HG03521 (cell line): ENCODE data around the gene SPTBN5.

Source experiments
- ATAC-seq: cut with Tn5 transposase; IDR thresholded peaks from one replicate; pipeline ENCODE4 v1.9.1; 2021; ENCODE audit warnings: mild to moderate bottlenecking, moderate library complexity; ENCODE audit not compliant: unreplicated experiment

SPTBN5 gene

DNA sequence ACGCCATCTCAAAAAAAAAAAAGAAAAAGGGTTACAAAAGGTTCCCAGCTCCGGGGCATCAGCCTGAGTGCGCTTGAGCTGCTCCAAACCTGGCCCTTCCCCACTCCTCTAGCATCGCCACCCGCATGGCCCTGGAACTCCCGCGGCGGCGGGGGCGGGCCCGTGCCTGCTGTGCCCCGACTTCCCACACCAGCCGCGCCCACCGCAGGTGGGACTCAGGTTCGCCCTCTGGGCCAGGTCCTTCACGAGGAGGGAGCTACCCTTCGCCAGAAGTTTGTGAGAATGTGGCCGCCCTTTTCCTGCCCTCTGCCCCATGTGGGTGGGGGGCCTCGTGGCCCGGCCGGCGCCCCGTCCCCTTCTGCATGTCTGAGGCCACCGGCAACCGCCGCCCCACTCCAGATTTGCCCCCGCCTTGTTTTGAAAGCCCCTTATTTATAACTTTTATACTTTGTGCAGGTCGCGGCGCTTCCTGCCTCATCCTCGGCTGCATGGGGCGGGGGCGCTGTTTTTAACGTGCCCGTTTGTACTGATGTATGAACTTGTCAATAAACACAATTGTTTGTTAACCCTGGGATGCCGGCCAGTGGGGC, 66.5 kb downstream of the SPTBN5 start:
- ATAC-seq, result peak; percentile 11

- no peak for ATAC-seq
Measured at GRCh38 chr15:41825572-41826535, 68.0 kb downstream of the SPTBN5 start.

GRCh38 chr15:41825145-41825544, 68.7 kb downstream of the SPTBN5 start:
- no peak for ATAC-seq

- no peak for ATAC-seq
Measured at GRCh38 chr15:41824062-41824745, 69.6 kb downstream of the SPTBN5 start.

DNA sequence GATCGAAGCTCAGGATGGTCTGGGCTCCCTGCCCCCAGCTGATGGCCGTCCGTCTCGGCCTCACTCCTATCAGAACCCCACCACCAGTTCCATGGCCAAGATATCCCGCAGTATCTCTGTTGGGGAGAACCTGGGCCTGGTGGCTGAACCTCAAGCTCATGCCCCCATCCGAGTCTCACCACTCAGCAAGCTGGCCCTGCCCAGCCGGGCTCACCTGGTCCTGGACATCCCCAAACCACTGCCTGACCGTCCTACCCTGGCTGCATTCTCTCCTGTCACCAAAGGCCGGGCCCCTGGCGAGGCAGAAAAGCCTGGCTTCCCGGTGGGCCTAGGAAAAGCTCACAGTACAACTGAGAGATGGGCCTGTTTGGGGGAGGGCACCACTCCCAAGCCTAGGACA, 70.4 kb downstream of the SPTBN5 start:
- ATAC-seq, result no peak

GRCh38 chr15:41822957-41823356, 70.9 kb downstream of the SPTBN5 start:
- no peak for ATAC-seq

- ATAC-seq, result no peak
Measured at GRCh38 chr15:41822471-41822870, 71.4 kb downstream of the SPTBN5 start.

DNA sequence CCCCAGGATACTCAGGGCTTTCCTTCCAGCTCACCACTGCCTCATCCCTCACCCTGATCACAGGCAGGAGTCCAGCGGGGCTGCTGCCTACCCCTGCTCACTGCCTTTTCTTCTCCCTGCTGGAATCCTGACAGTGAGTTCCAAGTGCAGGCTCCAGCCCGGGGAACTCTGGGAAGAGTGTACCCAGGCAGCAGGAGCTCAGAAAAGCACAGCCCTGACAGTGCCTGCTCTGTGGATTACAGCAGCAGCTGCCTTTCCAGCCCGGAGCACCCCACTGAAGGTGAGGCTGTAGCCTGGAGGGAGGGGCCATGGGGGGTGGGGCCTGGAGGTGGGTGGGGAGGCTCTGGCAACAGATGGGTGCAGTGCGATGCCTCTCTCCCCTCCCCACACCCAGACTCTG, 72.0 kb downstream of the SPTBN5 start:
- no peak for ATAC-seq

DNA sequence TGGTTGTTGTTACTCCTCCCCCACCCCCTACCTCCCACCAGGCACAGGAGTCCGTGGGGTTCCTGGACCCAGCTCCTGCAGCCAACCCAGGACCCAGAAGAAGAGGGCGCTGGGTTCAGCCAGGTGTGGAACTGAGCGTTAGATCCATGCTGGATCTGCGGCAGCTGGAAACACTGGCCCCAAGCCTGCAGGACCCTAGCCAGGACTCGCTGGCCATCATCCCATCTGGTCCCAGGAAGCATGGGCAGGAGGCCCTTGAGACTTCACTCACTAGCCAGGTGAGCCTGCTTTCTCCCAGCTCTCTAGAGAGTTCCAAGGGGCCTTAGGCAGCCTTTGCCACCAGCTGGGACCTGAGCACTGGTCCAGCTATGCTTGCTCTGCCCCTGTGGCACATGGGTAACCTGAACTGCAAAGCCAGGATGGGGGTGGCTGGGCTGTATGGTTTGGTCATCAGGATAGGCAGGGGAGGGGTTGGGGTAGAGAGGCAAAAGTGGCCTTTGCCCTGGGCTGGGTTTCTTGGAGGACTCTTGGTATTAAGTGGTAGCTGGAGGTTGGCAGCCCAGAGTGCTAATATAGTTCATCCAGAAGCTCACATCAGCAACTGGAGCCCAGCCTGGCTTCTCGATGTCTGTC, 72.9 kb downstream of the SPTBN5 start:
- ATAC-seq, result no peak

DNA sequence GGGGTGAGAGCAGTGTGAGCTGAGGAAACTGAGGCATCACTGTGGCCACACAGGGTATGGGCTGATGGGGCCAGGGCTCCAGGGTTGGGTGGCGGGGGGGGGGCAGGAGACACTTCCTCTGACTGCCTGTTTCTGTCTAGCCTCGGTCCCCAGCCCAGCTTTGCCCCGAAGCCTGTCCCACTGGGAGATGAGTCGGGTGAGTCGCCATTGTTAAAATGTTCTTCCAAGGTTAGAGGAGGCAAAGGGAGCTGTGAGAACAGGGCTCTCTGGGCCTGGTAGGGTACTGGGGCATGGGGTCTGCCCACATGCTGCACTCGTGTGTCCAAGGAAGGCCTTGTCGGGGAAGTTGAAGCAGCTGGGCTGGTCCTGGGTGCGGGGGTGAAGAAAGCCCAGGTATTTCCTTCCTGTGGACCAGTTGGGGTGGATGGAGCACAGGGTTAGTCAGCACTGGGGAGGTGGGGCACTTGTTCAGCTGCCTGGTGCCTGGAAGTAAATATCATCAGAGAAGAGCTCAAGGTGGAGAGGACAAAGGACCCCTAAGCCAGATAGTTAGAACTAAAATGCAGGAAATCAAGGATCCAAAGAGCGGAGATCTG, 74.3 kb downstream of the SPTBN5 start:
- ATAC-seq, result no peak

GRCh38 chr15:41817781-41818180, 76.1 kb downstream of the SPTBN5 start:
- ATAC-seq, result no peak

DNA sequence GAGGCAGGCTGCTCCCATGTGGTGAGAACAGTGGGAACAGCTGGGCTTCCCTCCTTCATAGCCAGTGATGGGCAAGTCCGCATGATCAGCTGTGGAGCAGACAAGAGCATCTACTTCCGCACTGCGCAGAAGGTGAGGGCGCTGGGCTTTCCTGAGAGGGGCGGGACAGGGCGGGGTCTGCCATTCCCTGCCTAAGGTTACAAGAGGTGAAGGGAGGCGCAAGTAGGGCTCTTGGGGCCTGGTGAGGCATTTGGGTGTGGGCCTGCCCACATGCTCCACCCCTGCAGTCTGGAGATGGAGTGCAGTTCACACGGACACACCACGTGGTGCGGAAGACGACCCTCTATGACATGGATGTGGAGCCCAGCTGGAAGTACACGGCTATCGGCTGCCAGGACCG, 76.5 kb downstream of the SPTBN5 start:
- ATAC-seq, result no peak

- no peak for ATAC-seq
Measured at GRCh38 chr15:41816788-41817187, 77.1 kb downstream of the SPTBN5 start.

DNA sequence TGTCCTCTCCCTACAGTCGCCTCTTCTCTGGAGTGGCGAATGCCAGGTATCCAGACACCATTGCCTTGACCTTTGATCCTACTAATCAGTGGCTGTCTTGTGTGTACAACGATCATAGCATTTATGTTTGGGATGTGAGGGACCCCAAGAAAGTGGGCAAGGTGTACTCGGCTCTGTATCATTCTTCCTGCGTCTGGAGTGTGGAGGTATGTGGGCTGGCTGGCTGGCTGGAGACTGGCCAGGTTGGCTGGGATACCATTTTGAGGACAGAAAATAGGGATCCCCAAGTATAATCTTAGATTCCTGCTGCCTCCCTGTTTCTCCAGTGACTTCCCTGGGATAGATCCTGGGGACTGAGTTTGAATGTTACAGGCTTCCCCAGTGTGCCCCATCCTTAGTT, 79.3 kb downstream of the SPTBN5 start:
- ATAC-seq, result no peak

DNA sequence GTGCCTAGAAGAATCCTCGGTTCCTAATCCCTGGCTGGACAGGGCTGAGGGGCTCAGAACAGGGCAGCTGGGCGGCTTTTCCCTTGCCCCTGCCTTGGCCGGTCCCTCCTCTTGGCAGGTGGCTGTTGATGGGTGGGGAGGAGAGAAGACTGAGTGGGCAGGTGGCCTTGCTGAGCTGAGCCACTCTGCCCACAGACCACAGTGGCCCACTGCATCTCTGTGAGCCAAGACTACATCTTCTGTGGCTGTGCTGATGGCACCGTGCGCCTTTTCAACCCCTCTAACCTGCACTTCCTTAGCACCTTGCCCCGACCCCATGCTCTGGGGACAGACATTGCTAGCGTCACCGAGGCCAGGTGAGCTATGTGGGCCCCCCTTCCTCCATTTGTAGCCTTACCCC, 80.4 kb downstream of the SPTBN5 start:
- ATAC-seq, result no peak

- no peak for ATAC-seq
Measured at GRCh38 chr15:41812820-41813375, 81.0 kb downstream of the SPTBN5 start.

GRCh38 chr15:41811432-41812195, 82.2 kb downstream of the SPTBN5 start:
- no peak for ATAC-seq

DNA sequence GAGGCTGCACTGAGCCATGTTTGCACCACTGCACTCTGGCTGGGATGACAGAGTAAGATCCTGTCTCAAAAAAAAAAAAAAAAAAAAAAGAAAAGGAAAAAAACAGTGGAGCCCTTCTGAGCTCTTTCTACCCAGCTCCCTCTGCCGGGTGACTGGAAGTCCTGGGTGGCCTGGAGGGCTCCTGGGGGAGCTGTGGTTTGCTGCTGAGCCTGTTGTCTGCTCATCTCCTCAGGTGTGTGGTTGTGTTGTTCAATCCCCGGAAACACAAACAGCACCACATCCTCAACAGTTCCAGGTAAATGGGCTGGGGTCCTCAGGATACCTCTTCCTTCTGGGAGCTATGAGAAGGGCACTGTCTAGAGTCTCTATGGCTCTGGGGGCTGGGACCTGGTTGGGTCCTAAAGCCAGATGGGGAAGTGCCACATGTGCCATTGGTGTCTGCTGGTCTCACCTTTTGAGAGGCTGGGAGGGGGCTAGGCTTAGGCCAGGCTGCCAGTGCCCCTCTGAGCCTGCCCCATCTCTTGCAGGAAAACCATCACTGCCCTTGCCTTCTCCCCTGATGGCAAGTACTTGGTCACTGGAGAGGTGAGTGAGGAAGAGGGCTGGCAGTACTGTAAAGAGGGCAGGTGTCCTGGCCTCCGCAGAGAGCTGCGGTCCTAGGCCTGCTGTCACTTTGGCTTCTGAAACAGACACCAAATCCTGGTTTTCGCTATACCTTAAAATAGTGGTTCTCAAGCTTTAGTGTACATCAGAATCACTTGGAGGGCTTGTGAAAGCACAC, 83.0 kb downstream of the SPTBN5 start:
- ATAC-seq, result no peak
